GM12878 (cell line): ENCODE results near the gene KREMEN2.

Source experiments
- EZH2 ChIP-seq: IDR thresholded peaks from 2 replicates; pipeline ENCODE4 v1.6.1; 2012; ENCODE audit warnings: low read depth, mild to moderate bottlenecking, control low read depth, inconsistent platforms, low read length, borderline replicate concordance; ENCODE audit not compliant: control insufficient read depth
- HDGF ChIP-seq: fragments of 450-650 bp; IDR thresholded peaks from 2 replicates; pipeline ENCODE4 v1.6.1; 2016; ENCODE audit warnings: antibody characterized with exemption
- RAD21 ChIP-seq: IDR thresholded peaks from 2 replicates; pipeline ENCODE4 v1.6.1; 2011; ENCODE audit warnings: mild to moderate bottlenecking, low read depth, low read length, moderate library complexity; ENCODE audit not compliant: insufficient read depth
- RCOR1 ChIP-seq: conservative IDR thresholded peaks from 2 replicates; pipeline ENCODE4 v1.6.1; 2012; ENCODE audit warnings: low read depth, low read length, improper control_type of control experiment
- YBX1 ChIP-seq: fragments of 450-650 bp; IDR thresholded peaks from 2 replicates; pipeline ENCODE4 v1.6.1; 2016; ENCODE audit warnings: antibody characterized with exemption
- ZBED1 ChIP-seq: IDR thresholded peaks from 2 replicates; pipeline ENCODE4 v1.6.1; 2016; ENCODE audit warnings: borderline replicate concordance
- ZNF384 ChIP-seq: IDR thresholded peaks from 2 replicates; pipeline ENCODE4 v1.6.1; 2012; ENCODE audit warnings: low read depth, mild to moderate bottlenecking, low read length, improper control_type of control experiment, borderline replicate concordance
- TF ChIP-seq, protein P1 (sequence below), 3 experiments: IDR thresholded peaks in 2 of 3; conservative IDR thresholded peaks in 1 of 3; 2 replicates each; pipeline ENCODE4 v1.5.1; 2011; ENCODE audit warnings: low read depth in 3 of 3, low read length in 3 of 3, mild to moderate bottlenecking in 3 of 3, control low read depth in 2 of 3, moderate library complexity in 2 of 3, inconsistent platforms in 1 of 3, mixed read lengths in 1 of 3; ENCODE audit not compliant: control insufficient read depth in 2 of 3, insufficient read depth in 1 of 3; ENCODE audit errors: extremely low read depth in 1 of 3

GRCh38 chr16:3003582-3004270 lies 39.7 kb downstream of the KREMEN2 start:
- TF ChIP-seq HDGF (peak; percentile 86; the same call in 1 of the 2 replicates), RCOR1 (no peak), YBX1 (no peak), RAD21 (peak; percentile 71), ZBED1 (no peak), ZNF384 (peak; percentile 52; the same call in 1 of the 2 replicates), EZH2 (no peak)
- TF ChIP-seq, protein P1, sequence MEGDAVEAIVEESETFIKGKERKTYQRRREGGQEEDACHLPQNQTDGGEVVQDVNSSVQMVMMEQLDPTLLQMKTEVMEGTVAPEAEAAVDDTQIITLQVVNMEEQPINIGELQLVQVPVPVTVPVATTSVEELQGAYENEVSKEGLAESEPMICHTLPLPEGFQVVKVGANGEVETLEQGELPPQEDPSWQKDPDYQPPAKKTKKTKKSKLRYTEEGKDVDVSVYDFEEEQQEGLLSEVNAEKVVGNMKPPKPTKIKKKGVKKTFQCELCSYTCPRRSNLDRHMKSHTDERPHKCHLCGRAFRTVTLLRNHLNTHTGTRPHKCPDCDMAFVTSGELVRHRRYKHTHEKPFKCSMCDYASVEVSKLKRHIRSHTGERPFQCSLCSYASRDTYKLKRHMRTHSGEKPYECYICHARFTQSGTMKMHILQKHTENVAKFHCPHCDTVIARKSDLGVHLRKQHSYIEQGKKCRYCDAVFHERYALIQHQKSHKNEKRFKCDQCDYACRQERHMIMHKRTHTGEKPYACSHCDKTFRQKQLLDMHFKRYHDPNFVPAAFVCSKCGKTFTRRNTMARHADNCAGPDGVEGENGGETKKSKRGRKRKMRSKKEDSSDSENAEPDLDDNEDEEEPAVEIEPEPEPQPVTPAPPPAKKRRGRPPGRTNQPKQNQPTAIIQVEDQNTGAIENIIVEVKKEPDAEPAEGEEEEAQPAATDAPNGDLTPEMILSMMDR (IDR thresholded peaks at IDR 0.05 in 2 of 3, conservative IDR thresholded peaks at IDR 0.05 in 1 of 3; ENCODE audit: control insufficient read depth in 2 of 3, extremely low read depth in 1 of 3, insufficient read depth in 1 of 3, low read depth in 3 of 3, low read length in 3 of 3): peak; percentile 56 to 75 (median 64)
